GM12878 (cell line): ENCODE data around the gene TLE7. TPM values are rescaled to one million over a fixed set of nuclear protein-coding genes. Genes with fewer than 3 reads are reported as not detected.

Experiments used
- CBX5 ChIP-seq: sonication (generic); IDR thresholded peaks from 2 replicates; pipeline ENCODE4 v1.6.1; 2016; ENCODE audit warnings: low read depth, moderate library complexity, mild to moderate bottlenecking, inconsistent platforms
- CHD2 ChIP-seq: IDR thresholded peaks from 2 replicates; pipeline ENCODE4 v1.6.1; 2011; ENCODE audit warnings: low read depth, low read length, improper control_type of control experiment, borderline replicate concordance
- ETV6 ChIP-seq, 2 experiments: fragments of 450-650 bp in 1 of 2; IDR thresholded peaks in 1 of 2; conservative IDR thresholded peaks in 1 of 2; 2 replicates each; pipeline ENCODE4 v1.6.1; 2014; ENCODE audit warnings: antibody characterized with exemption in 1 of 2, borderline replicate concordance in 1 of 2, low read depth in 1 of 2, mild to moderate bottlenecking in 1 of 2, moderate library complexity in 1 of 2
- GATAD2B ChIP-seq: fragments of 450-650 bp; conservative IDR thresholded peaks from 2 replicates; pipeline ENCODE4 v1.6.1; 2017; ENCODE audit warnings: low read depth, mild to moderate bottlenecking, moderate library complexity
- IKZF1 ChIP-seq: fragments of 450-650 bp; conservative IDR thresholded peaks from 2 replicates; pipeline ENCODE4 v1.6.1; 2017; ENCODE audit warnings: antibody characterized with exemption, mild to moderate bottlenecking
- IKZF2 ChIP-seq, 2 experiments: fragments of 450-650 bp; IDR thresholded peaks; 2 replicates each; pipeline ENCODE4 v1.6.1; 2017; ENCODE audit warnings: mild to moderate bottlenecking in 2 of 2, moderate library complexity in 2 of 2
- JUNB ChIP-seq: IDR thresholded peaks from 2 replicates; pipeline ENCODE4 v1.6.1; 2016; ENCODE audit warnings: antibody characterized with exemption, mild to moderate bottlenecking
- KAT2A ChIP-seq: conservative IDR thresholded peaks from 2 replicates; pipeline ENCODE4 v1.6.1; 2011; ENCODE audit warnings: low read depth, low read length; ENCODE audit not compliant: control insufficient read depth
- MTA2 ChIP-seq: fragments of 450-650 bp; IDR thresholded peaks from 2 replicates; pipeline ENCODE4 v1.6.1; 2016; ENCODE audit warnings: low read depth, mild to moderate bottlenecking, moderate library complexity
- MYC ChIP-seq: IDR thresholded peaks from 2 replicates; pipeline ENCODE4 v1.6.1; 2011; ENCODE audit warnings: mild to moderate bottlenecking, low read length, moderate library complexity, inconsistent platforms; ENCODE audit not compliant: insufficient read depth, insufficient replicate concordance, insufficient read length, severe bottlenecking
- RBBP5 ChIP-seq: fragments of 200-600 bp; sonication (generic); conservative IDR thresholded peaks from 2 replicates; pipeline ENCODE4 v1.6.1; 2016
- ZBTB11 ChIP-seq: fragments of 450-650 bp; formaldehyde crosslinking; IDR thresholded peaks from 2 replicates; pipeline ENCODE4 v1.5.0; 2022; ENCODE audit warnings: mild to moderate bottlenecking, missing genetic modification characterization
- ZBTB4 ChIP-seq: fragments of 450-650 bp; formaldehyde crosslinking; IDR thresholded peaks from 2 replicates; pipeline ENCODE4 v1.4.0; 2022; ENCODE audit warnings: mild to moderate bottlenecking, moderate library complexity
- ZNF217 ChIP-seq: fragments of 450-650 bp; IDR thresholded peaks from 2 replicates; pipeline ENCODE4 v1.6.1; 2017; ENCODE audit warnings: antibody characterized with exemption, mild to moderate bottlenecking
- polyA plus RNA-seq, 11 experiments: library from polyadenylated mRNA; depleted of rRNA in 4 of 11; unstranded in 6 of 11; stranded (reverse) in 5 of 11; fragments of >200 nt; fragmentation: Nextera tagmentation in 4 of 11; fragmentation: Illumina TruSeq in 1 of 11; extraction: Ambion mirVana in 4 of 11; extraction: Trizol in 1 of 11; gene quantifications; 1 replicate in 1 of 11; 2 replicates in 10 of 11; pipeline versions ENCODE4 v1.2.1 to v1.2.3, GENCODE V29; 2011 to 2016; ENCODE audit warnings: inconsistent platforms in 2 of 11, missing spikeins in 2 of 11, low read depth in 1 of 11
- total RNA-seq, 4 experiments: library from RNA; depleted of rRNA in 3 of 4; stranded (reverse); fragments of >200 nt in 3 of 4; fragmentation: Illumina TruSeq in 1 of 4; extraction: Trizol in 1 of 4; gene quantifications; 2 replicates each; pipeline versions ENCODE4 v1.2.1 to v1.2.3, GENCODE V29; 2013 to 2021
- TF ChIP-seq, protein P1 (sequence below): fragments of 450-650 bp; IDR thresholded peaks from 2 replicates; pipeline ENCODE4 v1.6.1; 2017; ENCODE audit warnings: antibody characterized with exemption, mild to moderate bottlenecking, moderate library complexity
- TF ChIP-seq, protein P2 (sequence below): IDR thresholded peaks from 2 replicates; pipeline ENCODE4 v1.6.1; 2012; ENCODE audit warnings: low read length, inconsistent platforms
- TF ChIP-seq, protein P3 (sequence below): IDR thresholded peaks from 2 replicates; pipeline ENCODE4 v1.6.1; 2011; ENCODE audit warnings: low read depth, mild to moderate bottlenecking, low read length, moderate library complexity, borderline replicate concordance; ENCODE audit errors: extremely low read depth

Gene TLE7
- total and polyA plus RNA-seq, 10 of the 15 experiments (the other 5 are each of a cell fraction or from before 2014, with no cell fraction given): not detected

GRCh38 chr16:71484006-71484893, 42.4 kb upstream of the TLE7 start (continued):
- TF ChIP-seq ZBTB11 (CRISPR knock-in tag) (no peak), CHD2 (peak; percentile 18; the same call in 1 of the 2 replicates), ZBTB4 (CRISPR knock-in tag) (no peak), IKZF2 (IDR thresholded peaks at IDR 0.05) (peak; percentile 83), GATAD2B (0 out of 2 replicates have a peak, but pooled peaks have one; percentile 44), IKZF1 (peak; percentile 92), ETV6 (conservative IDR thresholded peaks at IDR 0.05 in 1 of 2, IDR thresholded peaks at IDR 0.05 in 1 of 2; ENCODE audit: borderline replicate concordance in 1 of 2, low read depth in 1 of 2) (no peak), ZNF217 (no peak), MYC (no peak), RBBP5 (no peak), MTA2 (no peak), KAT2A (no peak), CBX5 (no peak), JUNB (no peak)
- TF ChIP-seq, protein P1, sequence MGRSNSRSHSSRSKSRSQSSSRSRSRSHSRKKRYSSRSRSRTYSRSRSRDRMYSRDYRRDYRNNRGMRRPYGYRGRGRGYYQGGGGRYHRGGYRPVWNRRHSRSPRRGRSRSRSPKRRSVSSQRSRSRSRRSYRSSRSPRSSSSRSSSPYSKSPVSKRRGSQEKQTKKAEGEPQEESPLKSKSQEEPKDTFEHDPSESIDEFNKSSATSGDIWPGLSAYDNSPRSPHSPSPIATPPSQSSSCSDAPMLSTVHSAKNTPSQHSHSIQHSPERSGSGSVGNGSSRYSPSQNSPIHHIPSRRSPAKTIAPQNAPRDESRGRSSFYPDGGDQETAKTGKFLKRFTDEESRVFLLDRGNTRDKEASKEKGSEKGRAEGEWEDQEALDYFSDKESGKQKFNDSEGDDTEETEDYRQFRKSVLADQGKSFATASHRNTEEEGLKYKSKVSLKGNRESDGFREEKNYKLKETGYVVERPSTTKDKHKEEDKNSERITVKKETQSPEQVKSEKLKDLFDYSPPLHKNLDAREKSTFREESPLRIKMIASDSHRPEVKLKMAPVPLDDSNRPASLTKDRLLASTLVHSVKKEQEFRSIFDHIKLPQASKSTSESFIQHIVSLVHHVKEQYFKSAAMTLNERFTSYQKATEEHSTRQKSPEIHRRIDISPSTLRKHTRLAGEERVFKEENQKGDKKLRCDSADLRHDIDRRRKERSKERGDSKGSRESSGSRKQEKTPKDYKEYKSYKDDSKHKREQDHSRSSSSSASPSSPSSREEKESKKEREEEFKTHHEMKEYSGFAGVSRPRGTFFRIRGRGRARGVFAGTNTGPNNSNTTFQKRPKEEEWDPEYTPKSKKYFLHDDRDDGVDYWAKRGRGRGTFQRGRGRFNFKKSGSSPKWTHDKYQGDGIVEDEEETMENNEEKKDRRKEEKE: no peak
- TF ChIP-seq, protein P2, sequence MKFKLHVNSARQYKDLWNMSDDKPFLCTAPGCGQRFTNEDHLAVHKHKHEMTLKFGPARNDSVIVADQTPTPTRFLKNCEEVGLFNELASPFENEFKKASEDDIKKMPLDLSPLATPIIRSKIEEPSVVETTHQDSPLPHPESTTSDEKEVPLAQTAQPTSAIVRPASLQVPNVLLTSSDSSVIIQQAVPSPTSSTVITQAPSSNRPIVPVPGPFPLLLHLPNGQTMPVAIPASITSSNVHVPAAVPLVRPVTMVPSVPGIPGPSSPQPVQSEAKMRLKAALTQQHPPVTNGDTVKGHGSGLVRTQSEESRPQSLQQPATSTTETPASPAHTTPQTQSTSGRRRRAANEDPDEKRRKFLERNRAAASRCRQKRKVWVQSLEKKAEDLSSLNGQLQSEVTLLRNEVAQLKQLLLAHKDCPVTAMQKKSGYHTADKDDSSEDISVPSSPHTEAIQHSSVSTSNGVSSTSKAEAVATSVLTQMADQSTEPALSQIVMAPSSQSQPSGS: no peak
- TF ChIP-seq, protein P3, sequence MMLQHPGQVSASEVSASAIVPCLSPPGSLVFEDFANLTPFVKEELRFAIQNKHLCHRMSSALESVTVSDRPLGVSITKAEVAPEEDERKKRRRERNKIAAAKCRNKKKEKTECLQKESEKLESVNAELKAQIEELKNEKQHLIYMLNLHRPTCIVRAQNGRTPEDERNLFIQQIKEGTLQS: no peak
